DND-41 (cell line): ENCODE data around the gene CEACAM8.

Source experiments
- ATAC-seq: fragments of 200-7000 bp; cut with Tn5 transposase; 3 replicates; pipeline ENCODE4 v1.9.1; 2021; ENCODE audit warnings: low read depth; ENCODE audit not compliant: insufficient read depth
- DNase-seq: peaks from one replicate; pipeline ENCODE4 v3.0.0-alpha.2; 2020
- H2AFZ ChIP-seq: 2 replicates; pipeline ENCODE4 v1.6.0; 2012; ENCODE audit warnings: low read depth, low read length
- H3K27ac ChIP-seq: 2 replicates; pipeline ENCODE4 v1.5.1; 2012; ENCODE audit warnings: low read length, inconsistent platforms
- H3K27me3 ChIP-seq: fragments of 200-600 bp; sonication (generic); 2 replicates; pipeline ENCODE4 v1.6.0; 2012; ENCODE audit warnings: low read length, mild to moderate bottlenecking, inconsistent platforms; ENCODE audit not compliant: insufficient read depth, poor library complexity
- H3K36me3 ChIP-seq: 2 replicates; pipeline ENCODE4 v1.5.1; 2012; ENCODE audit warnings: low read length, inconsistent platforms; ENCODE audit not compliant: insufficient read depth
- H3K4me1 ChIP-seq: 2 replicates; pipeline ENCODE4 v1.5.1; 2012; ENCODE audit warnings: mild to moderate bottlenecking, low read length; ENCODE audit not compliant: insufficient read depth
- H3K4me2 ChIP-seq: 2 replicates; pipeline ENCODE4 v1.6.0; 2012; ENCODE audit warnings: mild to moderate bottlenecking, moderate library complexity, low read length, inconsistent platforms; ENCODE audit not compliant: insufficient read depth
- H3K4me3 ChIP-seq, 2 experiments: fragments of 200-600 bp in 1 of 2; shearing (Covaris generic) in 1 of 2; 2 replicates each; pipeline ENCODE4 v1.5.1; 2012 to 2016; ENCODE audit warnings: inconsistent platforms in 2 of 2, low read length in 2 of 2, mild to moderate bottlenecking in 2 of 2, low read depth in 1 of 2, moderate library complexity in 1 of 2
- H3K79me2 ChIP-seq: 2 replicates; pipeline ENCODE4 v1.6.0; 2012; ENCODE audit warnings: low read length, inconsistent platforms; ENCODE audit not compliant: insufficient read depth
- H3K9ac ChIP-seq: 2 replicates; pipeline ENCODE4 v1.6.0; 2012; ENCODE audit warnings: low read depth, mild to moderate bottlenecking, inconsistent platforms, low read length, moderate library complexity
- H3K9me3 ChIP-seq: 2 replicates; pipeline ENCODE4 v1.5.1; 2012; ENCODE audit warnings: low read length, moderate library complexity, mild to moderate bottlenecking, inconsistent platforms; ENCODE audit not compliant: insufficient read depth, severe bottlenecking
- H4K20me1 ChIP-seq: 2 replicates; pipeline ENCODE4 v1.6.0; 2012; ENCODE audit warnings: low read length; ENCODE audit not compliant: insufficient read depth
- EZH2 ChIP-seq: IDR thresholded peaks from 3 replicates; pipeline ENCODE4 v1.6.1; 2012; ENCODE audit warnings: borderline replicate concordance, low read depth, mild to moderate bottlenecking, moderate library complexity, low read length, inconsistent platforms; ENCODE audit not compliant: severe bottlenecking
- TF ChIP-seq, protein P1 (sequence below): IDR thresholded peaks from 2 replicates; pipeline ENCODE4 v1.5.1; 2012; ENCODE audit warnings: borderline replicate concordance, low read length, moderate library complexity, mild to moderate bottlenecking; ENCODE audit not compliant: poor library complexity, severe bottlenecking; ENCODE audit errors: extremely low read depth

The CEACAM8 gene

DNA sequence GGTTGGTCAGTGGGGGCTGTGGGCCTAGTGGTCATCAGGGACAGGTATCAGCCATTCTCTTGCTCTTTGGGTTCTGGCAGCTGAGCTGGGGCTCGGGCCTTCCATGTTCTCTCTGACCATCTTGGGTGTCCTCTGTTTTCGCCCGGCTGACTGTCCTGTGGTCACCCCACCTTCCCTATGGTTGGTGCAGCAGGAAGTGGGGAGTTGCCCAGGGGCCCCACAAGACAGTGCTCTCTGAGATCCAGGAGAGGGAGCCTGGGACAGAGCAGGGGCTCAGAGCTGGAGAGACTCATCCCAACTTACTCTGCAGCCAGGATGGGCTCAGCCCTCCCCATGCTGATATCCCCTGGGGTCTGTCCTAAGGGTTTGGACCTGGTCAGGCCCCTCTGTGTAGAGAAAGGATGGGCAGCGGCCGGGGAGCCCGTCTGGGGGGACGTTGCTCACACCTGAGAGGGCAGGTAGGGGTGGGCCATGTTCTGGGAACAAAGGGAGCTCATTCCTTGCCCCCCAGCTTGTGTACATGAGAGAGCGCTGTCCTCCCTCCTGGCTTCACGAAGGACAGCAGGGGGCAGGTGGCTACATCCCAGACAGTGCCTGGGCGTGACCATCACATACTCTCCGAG is 937 bp upstream of the CEACAM8 start:
- Histone ChIP-seq H3K4me1 (no peaks in the 10 kb centered on the region), H3K4me2 (no peak overlapping the region), H3K36me3 (no peaks in the 10 kb centered on the region), H3K4me3 (no peak overlapping the region), H3K9me3 (no peaks in the 10 kb centered on the region), H3K79me2 (no peaks in the 10 kb centered on the region), H3K27ac (no peak overlapping the region), H3K9ac (no peak overlapping the region), H2AFZ (no peak overlapping the region), H4K20me1 (peaks cover 2% of the 10 kb centered on the region; the same call in 1 of the 2 replicates), H3K27me3 (no peaks in the 10 kb centered on the region)
- DNase-seq (no peak), ATAC-seq (no peak)
- no peak for TF ChIP-seq EZH2
- TF ChIP-seq, protein P1, sequence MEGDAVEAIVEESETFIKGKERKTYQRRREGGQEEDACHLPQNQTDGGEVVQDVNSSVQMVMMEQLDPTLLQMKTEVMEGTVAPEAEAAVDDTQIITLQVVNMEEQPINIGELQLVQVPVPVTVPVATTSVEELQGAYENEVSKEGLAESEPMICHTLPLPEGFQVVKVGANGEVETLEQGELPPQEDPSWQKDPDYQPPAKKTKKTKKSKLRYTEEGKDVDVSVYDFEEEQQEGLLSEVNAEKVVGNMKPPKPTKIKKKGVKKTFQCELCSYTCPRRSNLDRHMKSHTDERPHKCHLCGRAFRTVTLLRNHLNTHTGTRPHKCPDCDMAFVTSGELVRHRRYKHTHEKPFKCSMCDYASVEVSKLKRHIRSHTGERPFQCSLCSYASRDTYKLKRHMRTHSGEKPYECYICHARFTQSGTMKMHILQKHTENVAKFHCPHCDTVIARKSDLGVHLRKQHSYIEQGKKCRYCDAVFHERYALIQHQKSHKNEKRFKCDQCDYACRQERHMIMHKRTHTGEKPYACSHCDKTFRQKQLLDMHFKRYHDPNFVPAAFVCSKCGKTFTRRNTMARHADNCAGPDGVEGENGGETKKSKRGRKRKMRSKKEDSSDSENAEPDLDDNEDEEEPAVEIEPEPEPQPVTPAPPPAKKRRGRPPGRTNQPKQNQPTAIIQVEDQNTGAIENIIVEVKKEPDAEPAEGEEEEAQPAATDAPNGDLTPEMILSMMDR: no peak

DNA sequence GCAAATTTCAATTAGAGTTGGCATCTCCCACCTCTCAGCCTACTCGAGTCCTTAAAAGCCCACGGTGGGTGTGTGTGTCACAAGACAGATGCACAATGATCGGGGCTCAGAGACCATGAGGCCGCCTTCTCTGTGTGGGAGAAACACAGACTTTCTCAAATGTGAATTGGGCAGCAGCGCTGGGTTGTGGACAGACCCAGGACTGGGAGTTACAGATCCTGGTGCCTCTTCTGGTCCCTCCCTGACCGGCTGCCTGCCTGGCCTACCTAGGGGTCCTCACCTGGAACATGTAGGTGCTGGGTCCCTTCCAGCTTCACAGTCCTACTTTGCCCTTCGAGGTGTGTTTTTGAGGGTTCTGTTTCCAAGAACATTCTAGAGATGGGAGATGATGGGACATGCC is 4.9 kb downstream of the CEACAM8 start:
- Histone ChIP-seq H3K27me3 (peaks cover 4% of the 10 kb centered on the region), H3K9ac (no peak overlapping the region), H3K9me3 (no peaks in the 10 kb centered on the region), H3K4me1 (no peaks in the 10 kb centered on the region), H3K79me2 (no peaks in the 10 kb centered on the region), H3K4me2 (no peak overlapping the region), H3K27ac (no peak overlapping the region), H4K20me1 (no peaks in the 10 kb centered on the region; the same call in 1 of the 2 replicates), H2AFZ (no peak overlapping the region), H3K4me3 (no peak overlapping the region), H3K36me3 (no peaks in the 10 kb centered on the region)
- DNase-seq (no peak), ATAC-seq (no peak)
- no peak for TF ChIP-seq EZH2
- TF ChIP-seq, protein P1: no peak

DNA sequence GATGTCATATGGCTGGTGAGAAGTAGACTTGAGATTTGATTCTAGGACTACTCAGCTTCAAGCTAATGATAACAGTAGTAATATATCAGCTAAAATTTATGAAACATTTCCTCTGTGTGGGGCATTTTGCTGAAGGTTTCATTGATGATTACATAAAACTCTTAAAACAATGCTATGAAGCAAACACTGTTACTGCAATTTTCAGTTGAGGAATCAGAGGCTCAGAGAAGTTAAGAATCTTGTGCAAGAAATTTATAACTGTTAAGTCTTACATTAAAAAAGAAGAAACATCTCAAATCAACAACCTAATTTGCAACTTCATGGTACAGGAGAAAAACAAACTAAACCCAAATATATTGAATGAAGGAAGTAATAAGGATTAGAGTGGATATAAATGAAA is 10.3 kb downstream of the CEACAM8 start:
- no peak overlapping the region for H3K4me3 ChIP-seq
- peaks cover 4% of the 10 kb centered on the region for H3K27me3 ChIP-seq
- no peak overlapping the region for H3K9ac ChIP-seq
- H3K27ac ChIP-seq: no peak overlapping the region
- ATAC-seq: no peak
- no peaks in the 10 kb centered on the region for H3K4me1 ChIP-seq
- no peak overlapping the region for H2AFZ ChIP-seq
- H4K20me1 ChIP-seq: no peaks in the 10 kb centered on the region
- DNase-seq: no peak
- H3K79me2 ChIP-seq: no peaks in the 10 kb centered on the region
- H3K9me3 ChIP-seq: no peaks in the 10 kb centered on the region
- no peak overlapping the region for H3K4me2 ChIP-seq
- no peaks in the 10 kb centered on the region for H3K36me3 ChIP-seq
- TF ChIP-seq, protein P1: no peak
- no peak for TF ChIP-seq EZH2
